GM12874 (cell line): ENCODE results near the gene ANO6.

Experiments
- CTCF ChIP-seq: IDR thresholded peaks from 2 replicates; pipeline ENCODE4 v1.5.1; 2011; ENCODE audit warnings: low read depth, mild to moderate bottlenecking, control low read depth, low read length, moderate library complexity; ENCODE audit not compliant: insufficient read depth

The ANO6 gene

GRCh38 chr12:45298047-45298446 is 82.2 kb downstream of the ANO6 start:
- no peak for TF ChIP-seq CTCF

- no peak for TF ChIP-seq CTCF
Observed at GRCh38 chr12:45298721-45299692, 83.1 kb downstream of the ANO6 start.

GRCh38 chr12:45302621-45303369 is 86.9 kb downstream of the ANO6 start:
- no peak for TF ChIP-seq CTCF

- TF ChIP-seq CTCF, result no peak
Observed at GRCh38 chr12:45303945-45304344, 88.0 kb downstream of the ANO6 start.

GRCh38 chr12:45304514-45305178 is 88.8 kb downstream of the ANO6 start:
- no peak for TF ChIP-seq CTCF

- no peak for TF ChIP-seq CTCF
Observed at GRCh38 chr12:45305907-45306306, 90.0 kb downstream of the ANO6 start.

GRCh38 chr12:45309836-45310626 is 94.1 kb downstream of the ANO6 start:
- TF ChIP-seq CTCF, result no peak
